ENCODE results near the gene NRG2. TPM values are rescaled to one million over a fixed set of nuclear protein-coding genes. Genes with fewer than 3 reads are reported as not detected.

NRG2 gene
- total and polyA plus RNA-seq, 2 donors (not counting 3 experiments of a cell fraction or from before 2014, with no cell fraction given), result 0.26 to 0.42 TPM

DNA sequence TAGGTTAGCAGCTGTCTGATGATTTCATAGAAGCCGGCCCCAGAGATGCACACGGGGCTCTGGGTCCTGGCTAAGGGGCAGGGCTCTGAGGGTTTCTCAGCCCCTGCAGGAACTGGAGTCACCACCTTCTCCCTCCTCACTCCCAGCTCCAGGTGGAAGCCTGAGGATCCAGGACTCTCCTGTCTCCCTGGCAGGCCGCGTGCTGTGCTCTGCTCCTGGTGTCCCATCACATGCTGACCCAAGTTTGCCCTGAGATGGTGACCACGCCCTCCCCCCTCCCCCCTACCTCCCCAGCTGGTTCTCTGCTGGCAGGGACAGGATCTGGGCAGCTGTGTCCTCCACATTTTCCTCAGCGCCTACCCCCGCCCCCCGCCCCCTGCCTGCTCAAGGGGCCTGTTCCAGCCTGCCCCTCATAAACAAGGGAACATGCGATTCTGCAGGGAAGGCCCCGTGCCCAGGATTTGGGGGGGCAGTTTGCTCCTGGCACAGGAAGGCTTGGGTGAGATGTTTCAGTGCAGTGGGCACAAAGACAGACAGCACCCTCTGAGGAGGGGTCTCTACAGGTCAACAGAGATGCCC lies 160.0 kb downstream of the NRG2 start:
- no peak for FAIRE-seq
- Histone ChIP-seq H3K27ac (ENCODE audit: insufficient read depth, low read depth, low read length) (no peak overlapping the region), H3K4me2 (ENCODE audit: insufficient read depth, low read length) (no peak overlapping the region), H3K36me3 (ENCODE audit: control insufficient read depth in 2 of 2, extremely low read depth in 1 of 2, insufficient read depth in 2 of 2, low read length in 2 of 2) (no peaks in the 10 kb centered on the region), H3K4me1 (ENCODE audit: control insufficient read depth, extremely low read depth, insufficient read depth, low read length) (no peaks in the 10 kb centered on the region), H3K4me3 (replicated peaks in 1 of 3; ENCODE audit: insufficient read depth in 1 of 3, low read depth in 1 of 3, low read length in 3 of 3) (no peak overlapping the region), H3K9me1 (replicated peaks; ENCODE audit: control insufficient read depth, extremely low read depth, insufficient read depth, low read length) (no peaks in the 10 kb centered on the region), H4K20me1 (replicated peaks; ENCODE audit: control insufficient read depth, extremely low read depth, insufficient read depth, low read length) (no peaks in the 10 kb centered on the region), H3K79me2 (ENCODE audit: control insufficient read depth, insufficient read depth, low read length) (no peaks in the 10 kb centered on the region), H2AFZ (ENCODE audit: low read depth, low read length) (no peak overlapping the region), H3K9me3 (replicated peaks; ENCODE audit: control insufficient read depth, insufficient read depth, low read length) (no peaks in the 10 kb centered on the region), H3K27me3 (ENCODE audit: control insufficient read depth in 2 of 2, insufficient read depth in 2 of 2, low read length in 2 of 2) (peaks cover 0 to 2% of the 10 kb centered on the region in 2 experiments), H3K9ac (replicated peaks; ENCODE audit: extremely low read depth, insufficient read depth, low read length) (no peak overlapping the region)
- dilution Hi-C loops (cut with MboI; ENCODE audit: extremely low pct_ligation_motif_present, low sequenced_read_pairs) (no loop called here), intact Hi-C loops (cut with micrococcal nuclease) (no loop called here)
- ChIA-PET POLR2A (no interaction called here), CTCF (interaction anchor here (0.6 kb wide), 1 partner anchor 81 kb away, joined by 3 read pairs; no protein-coding TSS in a partner anchor)
- TF ChIP-seq EZH2 (IDR thresholded peaks at IDR 0.05; ENCODE audit: borderline replicate concordance, low read depth, low read length, severe bottlenecking) (no peak), POLR2A (IDR thresholded peaks at IDR 0.05; ENCODE audit: low read depth, low read length) (no peak), POLR2AphosphoS5 (IDR thresholded peaks at IDR 0.05; ENCODE audit: insufficient read depth, low read depth, low read length) (no peak), MYC (IDR thresholded peaks at IDR 0.05; ENCODE audit: low read depth, low read length) (no peak), GATA2 (IDR thresholded peaks at IDR 0.05; ENCODE audit: insufficient read depth, insufficient read length, low read depth, low read length) (no peak), FOS (IDR thresholded peaks at IDR 0.05; ENCODE audit: borderline replicate concordance, insufficient read depth, low read length) (no peak), JUN (IDR thresholded peaks at IDR 0.05; ENCODE audit: borderline replicate concordance, insufficient read depth, insufficient read length, low read depth) (no peak)
- TF ChIP-seq, protein P1, sequence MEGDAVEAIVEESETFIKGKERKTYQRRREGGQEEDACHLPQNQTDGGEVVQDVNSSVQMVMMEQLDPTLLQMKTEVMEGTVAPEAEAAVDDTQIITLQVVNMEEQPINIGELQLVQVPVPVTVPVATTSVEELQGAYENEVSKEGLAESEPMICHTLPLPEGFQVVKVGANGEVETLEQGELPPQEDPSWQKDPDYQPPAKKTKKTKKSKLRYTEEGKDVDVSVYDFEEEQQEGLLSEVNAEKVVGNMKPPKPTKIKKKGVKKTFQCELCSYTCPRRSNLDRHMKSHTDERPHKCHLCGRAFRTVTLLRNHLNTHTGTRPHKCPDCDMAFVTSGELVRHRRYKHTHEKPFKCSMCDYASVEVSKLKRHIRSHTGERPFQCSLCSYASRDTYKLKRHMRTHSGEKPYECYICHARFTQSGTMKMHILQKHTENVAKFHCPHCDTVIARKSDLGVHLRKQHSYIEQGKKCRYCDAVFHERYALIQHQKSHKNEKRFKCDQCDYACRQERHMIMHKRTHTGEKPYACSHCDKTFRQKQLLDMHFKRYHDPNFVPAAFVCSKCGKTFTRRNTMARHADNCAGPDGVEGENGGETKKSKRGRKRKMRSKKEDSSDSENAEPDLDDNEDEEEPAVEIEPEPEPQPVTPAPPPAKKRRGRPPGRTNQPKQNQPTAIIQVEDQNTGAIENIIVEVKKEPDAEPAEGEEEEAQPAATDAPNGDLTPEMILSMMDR (IDR thresholded peaks at IDR 0.05; ENCODE audit: extremely low read depth in 1 of 2, insufficient read depth in 1 of 2, low read depth in 1 of 2, low read length in 2 of 2), result no peak
- TF ChIP-seq, protein P2, sequence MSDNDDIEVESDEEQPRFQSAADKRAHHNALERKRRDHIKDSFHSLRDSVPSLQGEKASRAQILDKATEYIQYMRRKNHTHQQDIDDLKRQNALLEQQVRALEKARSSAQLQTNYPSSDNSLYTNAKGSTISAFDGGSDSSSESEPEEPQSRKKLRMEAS (IDR thresholded peaks at IDR 0.05; ENCODE audit: insufficient read depth, insufficient read length), result no peak
- no peak for DNase-seq (ENCODE audit: low read depth, low spot score)
- no TSS peak for BruUV-seq (replicated peaks)

Data from endothelial cell of umbilical vein (primary cell).